ENCODE results near the gene EPHA3. TPM values are rescaled to one million over a fixed set of nuclear protein-coding genes. Genes with fewer than 3 reads are reported as not detected.
"Not testable (repeated sequence)": the region's sequence is repeated elsewhere in the genome, so short reads cannot be mapped to it uniquely, and the experiment has no call there.

EPHA3 gene
- total and polyA plus RNA-seq, 9 donors: 1.0 to 6.9 (median 2.9) TPM

- intact Hi-C loops (cut with DNase I): no loop called here
- no peaks in the 10 kb centered on the region for H3K27me3 ChIP-seq
- H3K4me3 ChIP-seq: no peak overlapping the region
- no peak for DNase-seq
- TF ChIP-seq CTCF (IDR thresholded peaks at IDR 0.05) (no peak), EP300 (IDR thresholded peaks at IDR 0.05) (no peak), POLR2A (IDR thresholded peaks at IDR 0.05) (no peak)
- WGBS, 3 donors: 90 to 94% (median 94%) methylated on average over 2 of the region's 2 CpGs
- H3K4me1 ChIP-seq (ENCODE audit: insufficient read depth): no peaks in the 10 kb centered on the region
- no peaks in the 10 kb centered on the region for H3K9me3 ChIP-seq
- H3K36me3 ChIP-seq: no peaks in the 10 kb centered on the region
- H3K27ac ChIP-seq: no peak overlapping the region
Observed at GRCh38 chr3:89332386-89332785, 225.0 kb downstream of the EPHA3 start.

DNA sequence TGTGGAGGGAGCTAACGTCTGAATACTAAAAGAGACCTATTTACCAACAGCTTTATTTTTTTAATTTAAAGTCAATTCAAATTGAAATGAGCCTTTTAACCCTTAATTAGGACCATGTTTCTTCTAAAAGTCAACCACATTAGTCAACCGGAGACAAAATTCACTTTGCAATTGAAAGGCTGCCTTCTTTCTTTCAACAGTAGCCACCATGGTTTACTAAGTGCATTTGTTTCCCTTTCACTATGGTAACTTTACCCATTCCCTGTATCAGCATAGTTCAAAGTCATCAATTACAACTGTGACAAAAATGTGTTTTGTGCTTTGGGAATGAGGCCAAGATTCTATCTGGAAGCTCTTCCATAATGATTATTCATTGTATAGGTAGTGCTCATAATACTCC is 225.4 kb downstream of the EPHA3 start:
- Histone ChIP-seq H3K9me3 (no peaks in the 10 kb centered on the region), H3K4me1 (ENCODE audit: insufficient read depth) (no peaks in the 10 kb centered on the region), H3K27ac (no peak overlapping the region), H3K4me3 (no peak overlapping the region), H3K27me3 (no peaks in the 10 kb centered on the region), H3K36me3 (no peaks in the 10 kb centered on the region)
- no peak for DNase-seq
- intact Hi-C loops (cut with DNase I): no loop called here
- whole genome bisulfite sequencing, 3 donors: 84 to 90% (median 84%) methylated on average over 2 of the region's 2 CpGs
- TF ChIP-seq EP300 (IDR thresholded peaks at IDR 0.05) (no peak), CTCF (IDR thresholded peaks at IDR 0.05) (no peak), POLR2A (IDR thresholded peaks at IDR 0.05) (no peak)

DNA sequence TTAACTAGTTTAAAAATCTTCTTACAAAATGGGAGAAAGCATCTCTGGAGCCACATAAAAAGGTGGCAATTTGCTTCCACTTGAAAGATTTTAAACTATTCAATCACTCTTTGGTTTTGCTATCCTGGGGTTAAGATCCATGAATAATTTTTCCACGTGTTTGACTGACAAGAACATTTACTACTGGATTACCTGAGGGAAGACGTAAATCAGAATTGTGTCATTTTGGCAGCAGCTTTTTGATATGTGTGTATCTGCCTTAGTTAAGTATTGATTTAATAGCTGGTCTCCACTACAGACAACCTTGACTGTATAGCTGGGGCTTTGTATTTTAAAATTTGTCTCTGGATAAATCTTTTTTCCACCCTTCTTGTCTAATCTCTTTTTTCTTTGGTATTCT is 228.3 kb downstream of the EPHA3 start:
- Histone ChIP-seq H3K36me3 (no peaks in the 10 kb centered on the region), H3K4me3 (no peak overlapping the region), H3K4me1 (ENCODE audit: insufficient read depth) (no peaks in the 10 kb centered on the region), H3K9me3 (no peaks in the 10 kb centered on the region), H3K27ac (no peak overlapping the region), H3K27me3 (no peaks in the 10 kb centered on the region)
- WGBS, 3 donors: 76 to 81% (median 78%) methylated on average over 2 of the region's 2 CpGs
- intact Hi-C loops (cut with DNase I): no loop called here
- DNase-seq: no peak
- TF ChIP-seq POLR2A (IDR thresholded peaks at IDR 0.05) (no peak), CTCF (IDR thresholded peaks at IDR 0.05) (no peak), EP300 (IDR thresholded peaks at IDR 0.05) (no peak)

DNA sequence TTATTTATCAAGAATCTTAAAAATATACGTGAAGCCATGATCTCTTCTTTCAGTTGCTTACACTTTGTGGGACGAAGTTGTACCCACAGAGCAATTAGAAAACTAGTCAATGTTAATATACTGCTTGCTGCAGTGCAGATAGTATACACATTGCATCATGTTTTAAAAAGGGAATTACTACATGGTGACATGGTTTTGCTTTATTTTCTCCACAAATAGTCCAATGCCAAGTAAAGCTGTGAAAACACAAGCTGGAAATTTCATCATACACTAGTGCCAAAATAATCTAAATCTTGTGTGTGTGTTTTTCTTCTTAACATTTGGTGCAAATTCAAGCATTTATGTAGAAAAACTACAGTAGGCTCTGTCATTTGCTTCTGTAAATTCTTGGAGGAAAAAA is 233.0 kb downstream of the EPHA3 start:
- Histone ChIP-seq H3K9me3 (no peaks in the 10 kb centered on the region), H3K27me3 (no peaks in the 10 kb centered on the region), H3K4me1 (ENCODE audit: insufficient read depth) (peaks cover 2% of the 10 kb centered on the region), H3K36me3 (no peaks in the 10 kb centered on the region), H3K27ac (no peak overlapping the region), H3K4me3 (no peak overlapping the region)
- TF ChIP-seq POLR2A (IDR thresholded peaks at IDR 0.05): no peak
- TF ChIP-seq EP300 (IDR thresholded peaks at IDR 0.05): no peak
- no peak for TF ChIP-seq CTCF (IDR thresholded peaks at IDR 0.05)
- intact Hi-C loops (cut with DNase I): no loop called here
- no peak for DNase-seq
- WGBS, 3 donors: 23 to 36% (median 31%) methylated on average over 2 of the region's 2 CpGs

GRCh38 chr3:89344076-89344475 is 236.7 kb downstream of the EPHA3 start:
- DNase-seq: no peak
- intact Hi-C loops (cut with DNase I): no loop called here
- Histone ChIP-seq H3K27ac (no peak overlapping the region), H3K9me3 (no peaks in the 10 kb centered on the region), H3K36me3 (no peaks in the 10 kb centered on the region), H3K27me3 (no peaks in the 10 kb centered on the region), H3K4me1 (ENCODE audit: insufficient read depth) (peaks cover 2% of the 10 kb centered on the region), H3K4me3 (no peak overlapping the region)
- TF ChIP-seq POLR2A (IDR thresholded peaks at IDR 0.05) (no peak), EP300 (IDR thresholded peaks at IDR 0.05) (no peak), CTCF (IDR thresholded peaks at IDR 0.05) (no peak)

- intact Hi-C loops (cut with DNase I); DNase-seq; H3K27me3 ChIP-seq; H3K4me1 ChIP-seq (ENCODE audit: insufficient read depth); H3K4me3 ChIP-seq; H3K9me3 ChIP-seq; H3K27ac ChIP-seq; H3K36me3 ChIP-seq: not testable (repeated sequence)
- 63 to 77% (median 70%) methylated on average over 4 to 12 of the region's 12 CpGs for WGBS, 3 donors
Observed at GRCh38 chr3:89350935-89351334, 243.5 kb downstream of the EPHA3 start.

Data from ovary (tissue), 9 donors.